GM19238 (cell line): ENCODE data around the gene ERCC4.

Source experiments
- DNase-seq: peaks from one replicate; pipeline ENCODE4 v3.0.0; 2011; ENCODE audit warnings: low spot score; ENCODE audit not compliant: insufficient read length

The ERCC4 gene

GRCh38 chr16:13909872-13910303 lies 10.1 kb upstream of the ERCC4 start:
- no peak for DNase-seq

- no peak for DNase-seq
Measured at GRCh38 chr16:13911306-13911705, 8.6 kb upstream of the ERCC4 start.

GRCh38 chr16:13911871-13912270 lies 8.1 kb upstream of the ERCC4 start:
- DNase-seq, result no peak

GRCh38 chr16:13912891-13913290 lies 7.1 kb upstream of the ERCC4 start:
- DNase-seq, result no peak

- DNase-seq, result no peak
Measured at GRCh38 chr16:13913374-13914292, 6.3 kb upstream of the ERCC4 start.

GRCh38 chr16:13915033-13915635 lies 4.8 kb upstream of the ERCC4 start:
- no peak for DNase-seq

GRCh38 chr16:13919330-13919682 lies 648 bp upstream of the ERCC4 start:
- DNase-seq, result no peak

- no peak for DNase-seq
Measured at GRCh38 chr16:13920510-13920818, 510 bp downstream of the ERCC4 start.

GRCh38 chr16:13921328-13921727 lies 1.4 kb downstream of the ERCC4 start:
- no peak for DNase-seq

- no peak for DNase-seq
Measured at GRCh38 chr16:13923703-13924298, 3.8 kb downstream of the ERCC4 start.

- no peak for DNase-seq
Measured at GRCh38 chr16:13926464-13926863, 6.5 kb downstream of the ERCC4 start.

- no peak for DNase-seq
Measured at GRCh38 chr16:13926891-13927290, 6.9 kb downstream of the ERCC4 start.

GRCh38 chr16:13928646-13929045 lies 8.7 kb downstream of the ERCC4 start:
- DNase-seq, result no peak

GRCh38 chr16:13931845-13932244 lies 11.9 kb downstream of the ERCC4 start:
- no peak for DNase-seq

- DNase-seq, result no peak
Measured at GRCh38 chr16:13935408-13935807, 15.5 kb downstream of the ERCC4 start.

- DNase-seq, result no peak
Measured at GRCh38 chr16:13936155-13936554, 16.2 kb downstream of the ERCC4 start.

GRCh38 chr16:13936596-13937081 lies 16.7 kb downstream of the ERCC4 start:
- no peak for DNase-seq

- no peak for DNase-seq
Measured at GRCh38 chr16:13937411-13937810, 17.5 kb downstream of the ERCC4 start.

- no peak for DNase-seq
Measured at GRCh38 chr16:13938480-13938879, 18.5 kb downstream of the ERCC4 start.

GRCh38 chr16:13939821-13940220 lies 19.9 kb downstream of the ERCC4 start:
- no peak for DNase-seq

- no peak for DNase-seq
Measured at GRCh38 chr16:13940397-13940933, 20.5 kb downstream of the ERCC4 start.

GRCh38 chr16:13944816-13945215 lies 24.9 kb downstream of the ERCC4 start:
- DNase-seq, result no peak
